GM12801 (cell line): ENCODE measurements around the gene C17orf50.

ENCODE experiments used
- TF ChIP-seq, protein P1 (sequence below): IDR thresholded peaks from one replicate; pipeline ENCODE4 v1.5.1; 2011; ENCODE audit warnings: control low read depth; ENCODE audit not compliant: insufficient read length; ENCODE audit errors: extremely low read depth

The C17orf50 gene

DNA sequence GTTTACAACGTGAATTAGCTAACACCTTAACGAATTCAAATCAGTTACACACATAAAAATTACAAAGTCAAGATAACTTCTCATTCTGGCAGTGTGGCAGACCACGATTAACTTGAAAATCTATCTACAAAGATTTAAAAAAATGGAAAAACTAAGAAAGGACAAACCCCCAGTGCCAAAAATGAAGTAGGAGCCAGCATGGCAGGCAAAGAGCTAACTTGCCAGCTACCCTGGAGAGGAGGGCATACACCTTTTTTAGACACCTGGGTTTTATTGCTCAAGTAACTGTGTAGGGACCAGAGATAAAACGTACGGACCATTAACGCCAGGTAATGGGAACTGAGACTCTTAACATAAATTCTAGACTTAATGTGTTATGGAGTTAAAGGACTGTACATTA, 51.1 kb downstream of the C17orf50 start:
- TF ChIP-seq, protein P1, sequence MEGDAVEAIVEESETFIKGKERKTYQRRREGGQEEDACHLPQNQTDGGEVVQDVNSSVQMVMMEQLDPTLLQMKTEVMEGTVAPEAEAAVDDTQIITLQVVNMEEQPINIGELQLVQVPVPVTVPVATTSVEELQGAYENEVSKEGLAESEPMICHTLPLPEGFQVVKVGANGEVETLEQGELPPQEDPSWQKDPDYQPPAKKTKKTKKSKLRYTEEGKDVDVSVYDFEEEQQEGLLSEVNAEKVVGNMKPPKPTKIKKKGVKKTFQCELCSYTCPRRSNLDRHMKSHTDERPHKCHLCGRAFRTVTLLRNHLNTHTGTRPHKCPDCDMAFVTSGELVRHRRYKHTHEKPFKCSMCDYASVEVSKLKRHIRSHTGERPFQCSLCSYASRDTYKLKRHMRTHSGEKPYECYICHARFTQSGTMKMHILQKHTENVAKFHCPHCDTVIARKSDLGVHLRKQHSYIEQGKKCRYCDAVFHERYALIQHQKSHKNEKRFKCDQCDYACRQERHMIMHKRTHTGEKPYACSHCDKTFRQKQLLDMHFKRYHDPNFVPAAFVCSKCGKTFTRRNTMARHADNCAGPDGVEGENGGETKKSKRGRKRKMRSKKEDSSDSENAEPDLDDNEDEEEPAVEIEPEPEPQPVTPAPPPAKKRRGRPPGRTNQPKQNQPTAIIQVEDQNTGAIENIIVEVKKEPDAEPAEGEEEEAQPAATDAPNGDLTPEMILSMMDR: no peak

DNA sequence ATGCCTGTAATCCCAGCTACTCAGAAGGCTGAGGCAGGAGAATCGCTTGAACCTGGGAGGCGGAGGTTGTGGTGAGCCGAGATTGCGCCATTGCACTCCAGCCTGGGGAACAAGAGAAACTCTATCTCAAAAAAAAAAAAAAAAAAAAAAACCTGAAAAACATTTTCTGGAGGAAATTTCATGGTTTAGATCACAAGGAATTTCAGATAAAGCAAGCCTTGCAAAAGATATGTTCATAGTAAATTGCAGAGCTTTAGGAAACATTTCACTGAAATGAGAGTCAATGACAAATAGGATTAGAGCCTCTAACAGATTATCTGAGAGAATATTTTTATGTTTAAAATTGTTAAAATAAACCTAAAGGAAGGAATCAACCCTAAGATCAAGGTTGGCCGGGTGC, 51.8 kb downstream of the C17orf50 start:
- TF ChIP-seq, protein P1: no peak
